Endometrium (tissue), 2 donors: ENCODE data around the gene TNNT3.

Source experiments
- FAIRE-seq: peaks from 2 replicates; lab custom pipeline; 2012; peaks lifted over from hg19 to GRCh38; lab: Jason Lieb, UNC
- donor health status: control.
- donor health status: control.

Gene TNNT3

GRCh38 chr11:1896923-1897322 lies 22.6 kb upstream of the TNNT3 start:
- no peak for FAIRE-seq

GRCh38 chr11:1899090-1899489 lies 20.4 kb upstream of the TNNT3 start:
- no peak for FAIRE-seq

GRCh38 chr11:1899686-1900085 lies 19.8 kb upstream of the TNNT3 start:
- no peak for FAIRE-seq

- FAIRE-seq = peak; percentile 91
Measured at GRCh38 chr11:1906181-1906580, 13.3 kb upstream of the TNNT3 start.

GRCh38 chr11:1906611-1907423 lies 12.7 kb upstream of the TNNT3 start:
- FAIRE-seq = no peak

GRCh38 chr11:1908618-1909017 lies 10.9 kb upstream of the TNNT3 start:
- no peak for FAIRE-seq

- FAIRE-seq = no peak
Measured at GRCh38 chr11:1909524-1909923, 10.0 kb upstream of the TNNT3 start.

- FAIRE-seq = no peak
Measured at GRCh38 chr11:1912289-1912878, 7.1 kb upstream of the TNNT3 start.

GRCh38 chr11:1913271-1914060 lies 6.0 kb upstream of the TNNT3 start:
- no peak for FAIRE-seq

GRCh38 chr11:1915795-1916131 lies 3.7 kb upstream of the TNNT3 start:
- FAIRE-seq = no peak

GRCh38 chr11:1916132-1916985 lies 3.1 kb upstream of the TNNT3 start:
- no peak for FAIRE-seq

- no peak for FAIRE-seq
Measured at GRCh38 chr11:1916986-1917522, 2.4 kb upstream of the TNNT3 start.

GRCh38 chr11:1917523-1918435 lies 1.7 kb upstream of the TNNT3 start:
- no peak for FAIRE-seq

- no peak for FAIRE-seq
Measured at GRCh38 chr11:1918436-1919315, 827 bp upstream of the TNNT3 start.

GRCh38 chr11:1920128-1920908 lies 815 bp downstream of the TNNT3 start:
- FAIRE-seq = no peak

- FAIRE-seq = no peak
Measured at GRCh38 chr11:1920909-1921573, 1.5 kb downstream of the TNNT3 start.

- FAIRE-seq = no peak
Measured at GRCh38 chr11:1921574-1922141, 2.2 kb downstream of the TNNT3 start.

GRCh38 chr11:1922481-1923081 lies 3.1 kb downstream of the TNNT3 start:
- no peak for FAIRE-seq
